Calu3 (cell line): Measurements from ENCODE around the gene PITX1. TPM values are rescaled to one million over a fixed set of nuclear protein-coding genes. Genes with fewer than 3 reads are reported as not detected.

Experiments used
- BruUV-seq: library from RNA; stranded (reverse); fragments of 400-500 nt; replicated peaks from 2 replicates; lab custom pipeline; 2021; lab: Mats Ljungman, UMichigan
- CTCF ChIA-PET: fragments of 300-600 bp; sonication (Branson Sonifier 250); formaldehyde crosslinking; loops from one replicate; lab custom pipeline; 2022; ENCODE audit warnings: antibody characterized with exemption; lab: Charles Lee
- DNase-seq: peaks from one replicate; pipeline ENCODE4 v3.0.0; 2022
- H3K27ac Mint-ChIP-seq: one replicate; pipeline ENCODE4 v1.8.0; 2022; ENCODE audit warnings: mixed read lengths; ENCODE audit not compliant: unreplicated experiment
- H3K27me3 Mint-ChIP-seq: one replicate; pipeline ENCODE4 v1.8.0; 2022; ENCODE audit warnings: mixed read lengths; ENCODE audit not compliant: unreplicated experiment
- H3K36me3 Mint-ChIP-seq: one replicate; pipeline ENCODE4 v1.8.0; 2022; ENCODE audit warnings: mild to moderate bottlenecking, moderate library complexity, mixed read lengths; ENCODE audit not compliant: insufficient read depth, unreplicated experiment
- H3K4me1 Mint-ChIP-seq: one replicate; pipeline ENCODE4 v1.8.0; 2022; ENCODE audit warnings: mild to moderate bottlenecking, low read depth, mixed read lengths; ENCODE audit not compliant: unreplicated experiment
- H3K4me3 Mint-ChIP-seq: one replicate; pipeline ENCODE4 v1.8.0; 2022; ENCODE audit warnings: mild to moderate bottlenecking, low read depth, moderate library complexity, mixed read lengths; ENCODE audit not compliant: unreplicated experiment
- H3K9me3 Mint-ChIP-seq: one replicate; pipeline ENCODE4 v1.8.0; 2022; ENCODE audit warnings: low read depth, mixed read lengths; ENCODE audit not compliant: unreplicated experiment
- intact Hi-C: fragments of 100-400 bp; cut with micrococcal nuclease; formaldehyde crosslinking; loops from one replicate; pipeline ENCODE4 v1.10.0; 2022; ENCODE audit not compliant: unreplicated experiment
- total RNA-seq: library from RNA; stranded (reverse); gene quantifications from 2 replicates; pipeline ENCODE4 v1.2.3, GENCODE V29; 2022
- TF ChIP-seq, protein P1 (sequence below): fragments of 200-600 bp; IDR thresholded peaks from one replicate; pipeline ENCODE4 v1.8.0; 2022; ENCODE audit warnings: antibody characterized with exemption; ENCODE audit not compliant: unreplicated experiment

PITX1 gene
- total RNA-seq, 1 experiment from 2014 or later = 12.1 TPM

DNA sequence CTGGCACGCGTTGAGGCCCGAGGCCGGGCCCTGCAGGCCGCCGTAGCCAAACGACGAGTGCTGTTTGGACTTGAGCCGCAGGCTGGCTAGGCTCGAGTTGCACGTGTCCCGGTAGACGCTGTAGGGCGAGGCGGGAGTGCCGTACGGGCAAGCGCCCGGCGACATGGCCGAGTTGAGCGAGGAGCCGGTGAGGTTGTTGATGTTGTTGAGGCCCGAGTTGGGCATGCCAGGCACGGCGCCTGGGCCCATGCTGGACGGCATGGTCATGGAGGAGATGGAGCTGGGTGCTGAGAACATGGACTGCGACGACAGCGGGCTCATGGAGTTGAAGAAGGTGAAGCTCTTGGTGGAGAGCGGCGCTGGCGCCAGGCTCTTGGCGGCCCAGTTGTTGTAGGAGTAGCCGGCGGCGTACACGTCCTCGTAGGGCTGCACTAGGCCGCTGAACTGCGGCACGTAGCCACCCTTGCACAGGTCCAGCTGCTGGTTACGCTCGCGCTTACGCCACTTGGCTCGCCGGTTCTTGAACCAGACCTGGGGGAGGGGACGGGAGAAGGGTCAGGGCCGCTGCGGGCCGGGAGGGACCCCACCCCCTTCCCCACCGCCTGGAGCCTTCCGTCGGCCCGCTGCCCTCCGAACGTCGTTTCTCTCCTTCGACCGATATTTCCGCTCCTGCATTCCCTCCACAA is 5.1 kb downstream of the PITX1 start:
- Mint-ChIP-seq H3K36me3 (peaks cover 39% of the 10 kb centered on the region), H3K27me3 (peaks cover 37% of the 10 kb centered on the region), H3K9me3 (peaks cover 3% of the 10 kb centered on the region), H3K4me3 (no peak overlapping the region), H3K4me1 (peaks cover 22% of the 10 kb centered on the region), H3K27ac (no peak overlapping the region)
- BruUV-seq = no TSS peak
- DNase-seq = no peak
- TF ChIP-seq, protein P1, sequence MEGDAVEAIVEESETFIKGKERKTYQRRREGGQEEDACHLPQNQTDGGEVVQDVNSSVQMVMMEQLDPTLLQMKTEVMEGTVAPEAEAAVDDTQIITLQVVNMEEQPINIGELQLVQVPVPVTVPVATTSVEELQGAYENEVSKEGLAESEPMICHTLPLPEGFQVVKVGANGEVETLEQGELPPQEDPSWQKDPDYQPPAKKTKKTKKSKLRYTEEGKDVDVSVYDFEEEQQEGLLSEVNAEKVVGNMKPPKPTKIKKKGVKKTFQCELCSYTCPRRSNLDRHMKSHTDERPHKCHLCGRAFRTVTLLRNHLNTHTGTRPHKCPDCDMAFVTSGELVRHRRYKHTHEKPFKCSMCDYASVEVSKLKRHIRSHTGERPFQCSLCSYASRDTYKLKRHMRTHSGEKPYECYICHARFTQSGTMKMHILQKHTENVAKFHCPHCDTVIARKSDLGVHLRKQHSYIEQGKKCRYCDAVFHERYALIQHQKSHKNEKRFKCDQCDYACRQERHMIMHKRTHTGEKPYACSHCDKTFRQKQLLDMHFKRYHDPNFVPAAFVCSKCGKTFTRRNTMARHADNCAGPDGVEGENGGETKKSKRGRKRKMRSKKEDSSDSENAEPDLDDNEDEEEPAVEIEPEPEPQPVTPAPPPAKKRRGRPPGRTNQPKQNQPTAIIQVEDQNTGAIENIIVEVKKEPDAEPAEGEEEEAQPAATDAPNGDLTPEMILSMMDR = no peak
- CTCF ChIA-PET = no interaction called here
- intact Hi-C loops = no loop called here

GRCh38 chr5:135027697-135028615 is 6.1 kb downstream of the PITX1 start:
- TF ChIP-seq, protein P1 = no peak
- intact Hi-C loops = no loop called here
- H3K27me3 Mint-ChIP-seq = peaks cover 29% of the 10 kb centered on the region
- H3K4me1 Mint-ChIP-seq = peaks cover 15% of the 10 kb centered on the region
- CTCF ChIA-PET = no interaction called here
- H3K4me3 Mint-ChIP-seq = no peak overlapping the region
- no peak overlapping the region for H3K27ac Mint-ChIP-seq
- BruUV-seq = no TSS peak
- H3K36me3 Mint-ChIP-seq = peaks cover 32% of the 10 kb centered on the region
- no peak for DNase-seq
- peaks cover 3% of the 10 kb centered on the region for H3K9me3 Mint-ChIP-seq

GRCh38 chr5:135027266-135027696 is 6.7 kb downstream of the PITX1 start:
- intact Hi-C loops = no loop called here
- peaks cover 3% of the 10 kb centered on the region for H3K9me3 Mint-ChIP-seq
- no TSS peak for BruUV-seq
- no peak for DNase-seq
- no peak overlapping the region for H3K4me3 Mint-ChIP-seq
- peaks cover 22% of the 10 kb centered on the region for H3K27me3 Mint-ChIP-seq
- H3K4me1 Mint-ChIP-seq = peaks cover 14% of the 10 kb centered on the region
- TF ChIP-seq, protein P1 = no peak
- H3K27ac Mint-ChIP-seq = no peak overlapping the region
- peaks cover 25% of the 10 kb centered on the region for H3K36me3 Mint-ChIP-seq
- CTCF ChIA-PET = no interaction called here

DNA sequence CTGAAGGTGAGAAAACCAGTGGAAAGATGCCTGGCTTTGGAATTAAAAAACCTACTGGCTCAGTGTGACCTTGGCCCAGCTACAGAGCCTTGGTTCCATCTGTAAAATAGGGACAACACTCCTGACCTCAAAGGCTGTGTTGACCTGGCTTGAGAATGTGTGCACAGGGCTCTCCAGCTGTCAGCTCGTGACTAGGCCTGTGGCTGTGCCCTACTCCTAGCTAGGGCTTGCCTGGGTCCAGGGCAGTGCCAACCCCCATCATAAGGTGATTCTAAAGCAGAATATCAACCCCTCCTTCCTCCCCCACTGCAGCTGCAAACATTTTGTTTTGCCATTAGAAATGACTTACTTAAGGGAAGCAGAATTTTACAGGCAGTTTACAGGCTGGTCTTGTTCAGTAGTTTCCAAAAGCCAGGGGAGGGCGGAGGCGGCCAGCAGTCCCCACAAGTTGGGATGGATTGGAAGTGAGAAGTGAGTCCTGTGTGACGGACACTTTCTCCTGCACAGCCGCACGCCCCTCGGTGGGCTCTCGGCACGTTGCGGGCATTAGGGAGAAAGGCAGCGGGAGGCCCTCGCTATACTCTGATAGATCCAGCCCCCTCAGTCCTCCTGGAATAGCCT is 7.3 kb downstream of the PITX1 start:
- Mint-ChIP-seq H3K4me3 (no peak overlapping the region), H3K9me3 (peaks cover 3% of the 10 kb centered on the region), H3K27me3 (peaks cover 17% of the 10 kb centered on the region), H3K4me1 (peaks cover 14% of the 10 kb centered on the region), H3K27ac (no peak overlapping the region), H3K36me3 (peaks cover 20% of the 10 kb centered on the region)
- TF ChIP-seq, protein P1 = no peak
- intact Hi-C loops = no loop called here
- DNase-seq = no peak
- no TSS peak for BruUV-seq
- CTCF ChIA-PET = no interaction called here
